ENCODE measurements around the gene BICD2.
"Not testable (repeated sequence)": the region's sequence is repeated elsewhere in the genome, so short reads cannot be mapped to it uniquely, and the experiment has no call there.

The BICD2 gene

DNA sequence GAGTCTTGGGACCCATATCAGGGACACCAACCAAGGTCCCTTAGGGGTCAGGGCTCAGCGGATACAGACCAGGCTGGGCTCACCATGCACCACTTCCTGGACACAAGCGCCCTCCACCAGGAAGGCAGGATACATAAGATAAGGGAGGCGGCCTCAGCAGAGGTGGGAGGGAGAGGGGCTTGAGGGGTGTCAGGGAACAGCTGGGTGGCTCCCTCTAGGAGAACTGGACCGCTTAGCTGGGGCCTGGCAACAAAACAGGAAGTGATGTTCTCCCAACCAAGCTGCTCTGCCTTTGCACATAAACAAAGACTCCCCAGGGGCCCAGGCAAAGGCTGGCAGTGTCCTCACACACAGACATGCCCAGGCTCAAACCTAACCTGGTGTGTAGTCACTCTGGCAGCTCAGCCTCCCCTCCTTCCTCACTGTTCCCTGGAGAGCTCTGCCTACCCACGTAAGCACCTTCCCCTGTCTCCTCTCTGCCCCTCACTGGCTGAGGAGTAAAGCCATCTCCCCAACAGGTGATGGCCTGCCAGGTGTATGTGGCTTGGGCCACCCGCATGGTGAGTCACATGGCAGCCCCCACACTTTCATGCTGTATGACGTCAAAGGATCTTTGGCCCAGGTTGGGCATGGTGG lies 5.8 kb upstream of the BICD2 start:
- DNase-seq (ENCODE audit: low read depth, low spot score), result no peak

DNA sequence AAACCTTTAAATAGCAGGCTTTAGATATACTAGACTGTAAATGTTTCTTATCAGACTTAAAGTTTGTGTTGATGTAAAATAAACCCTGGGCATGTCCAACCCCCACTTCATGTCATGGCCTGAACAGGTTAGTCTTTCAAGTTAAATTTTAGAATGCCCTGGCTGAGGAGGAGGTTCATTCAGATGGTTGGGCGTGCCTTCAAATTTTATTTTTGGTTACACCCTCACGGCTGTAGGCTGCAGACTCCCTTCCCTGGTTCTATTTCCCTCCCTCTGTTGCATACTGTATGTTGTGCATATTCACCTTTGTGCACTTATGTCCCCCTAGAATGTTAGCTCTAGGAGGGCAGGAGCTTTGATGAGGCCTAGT lies 5.3 kb upstream of the BICD2 start:
- DNase-seq (ENCODE audit: low read depth, low spot score), result no peak

DNA sequence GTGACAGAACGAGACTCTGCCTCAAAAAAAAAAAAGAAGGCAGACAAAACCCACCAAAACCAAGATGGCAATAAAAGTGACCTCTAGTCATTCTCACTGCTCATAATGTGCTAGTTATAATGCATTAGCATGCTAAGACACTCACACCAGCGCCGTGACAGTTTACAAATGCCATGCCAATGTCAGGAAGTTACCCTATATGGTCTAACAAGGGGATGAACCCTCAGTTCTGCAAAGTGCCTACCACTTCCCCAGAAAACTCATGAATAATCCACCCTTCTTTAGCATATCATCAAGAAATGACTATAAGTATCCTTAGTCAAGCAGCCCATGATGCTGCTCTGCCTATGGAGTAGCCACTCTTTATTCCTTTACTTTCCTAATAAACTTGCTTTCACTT lies 4.7 kb upstream of the BICD2 start:
- no peak for DNase-seq (ENCODE audit: low read depth, low spot score)

DNA sequence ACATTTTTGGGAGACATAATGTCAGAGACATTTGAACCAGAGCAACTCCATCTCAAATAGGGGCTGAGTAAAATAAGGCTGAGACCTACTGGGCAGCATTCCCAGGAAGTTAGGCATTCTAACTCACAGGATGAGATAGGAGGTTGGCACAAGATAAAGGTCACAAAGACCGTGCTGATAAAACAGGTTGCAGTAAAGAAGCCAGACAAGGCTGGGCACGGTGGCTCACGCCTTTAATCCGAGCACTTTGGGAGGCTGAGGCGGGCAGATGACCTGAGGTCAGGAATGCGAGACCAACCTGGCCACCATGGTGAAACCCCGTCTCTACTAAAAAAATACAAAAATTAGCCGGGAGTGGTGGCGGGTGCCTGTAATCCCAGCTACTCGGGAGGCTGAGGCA lies 4.2 kb upstream of the BICD2 start:
- not testable (repeated sequence) for DNase-seq (ENCODE audit: low read depth, low spot score)

- DNase-seq (ENCODE audit: low read depth, low spot score), result no peak
Measured at GRCh38 chr9:92767066-92768054, 2.7 kb upstream of the BICD2 start.

GRCh38 chr9:92764988-92765936 lies 629 bp upstream of the BICD2 start:
- DNase-seq (ENCODE audit: low read depth, low spot score), result peak; percentile 92

DNA sequence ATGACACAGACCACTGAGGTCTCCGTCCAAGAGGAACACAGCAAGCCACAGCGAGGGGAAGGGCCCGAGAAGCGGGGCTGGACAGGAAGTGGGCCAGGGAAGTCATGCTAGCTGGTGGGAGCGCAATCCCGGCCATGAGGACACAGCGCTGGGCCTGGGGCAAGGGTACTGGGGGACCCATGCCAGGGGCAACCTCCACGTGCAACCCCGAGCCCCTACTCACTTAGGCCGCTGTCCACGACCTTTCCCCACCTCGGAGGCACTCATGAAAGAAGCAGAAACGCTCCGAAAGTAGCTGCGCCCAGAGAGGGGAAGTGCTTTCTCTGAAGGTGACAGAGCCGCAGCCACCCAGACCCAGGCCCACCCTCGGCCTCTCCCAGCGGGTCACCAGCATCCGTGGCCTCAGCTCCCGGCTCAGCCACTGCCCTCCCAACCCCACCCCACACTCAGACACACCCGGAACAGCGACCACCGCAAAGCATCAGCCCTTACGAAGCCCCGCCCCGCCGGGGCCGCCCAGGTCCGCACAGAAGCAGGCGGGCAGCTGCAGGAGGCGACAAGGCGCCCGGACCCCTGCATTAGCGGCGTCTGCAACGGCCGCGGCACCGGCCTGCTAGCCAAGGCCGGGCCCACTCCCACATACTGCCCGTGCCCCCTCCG lies 782 bp downstream of the BICD2 start:
- DNase-seq (ENCODE audit: low read depth, low spot score), result no peak

DNA sequence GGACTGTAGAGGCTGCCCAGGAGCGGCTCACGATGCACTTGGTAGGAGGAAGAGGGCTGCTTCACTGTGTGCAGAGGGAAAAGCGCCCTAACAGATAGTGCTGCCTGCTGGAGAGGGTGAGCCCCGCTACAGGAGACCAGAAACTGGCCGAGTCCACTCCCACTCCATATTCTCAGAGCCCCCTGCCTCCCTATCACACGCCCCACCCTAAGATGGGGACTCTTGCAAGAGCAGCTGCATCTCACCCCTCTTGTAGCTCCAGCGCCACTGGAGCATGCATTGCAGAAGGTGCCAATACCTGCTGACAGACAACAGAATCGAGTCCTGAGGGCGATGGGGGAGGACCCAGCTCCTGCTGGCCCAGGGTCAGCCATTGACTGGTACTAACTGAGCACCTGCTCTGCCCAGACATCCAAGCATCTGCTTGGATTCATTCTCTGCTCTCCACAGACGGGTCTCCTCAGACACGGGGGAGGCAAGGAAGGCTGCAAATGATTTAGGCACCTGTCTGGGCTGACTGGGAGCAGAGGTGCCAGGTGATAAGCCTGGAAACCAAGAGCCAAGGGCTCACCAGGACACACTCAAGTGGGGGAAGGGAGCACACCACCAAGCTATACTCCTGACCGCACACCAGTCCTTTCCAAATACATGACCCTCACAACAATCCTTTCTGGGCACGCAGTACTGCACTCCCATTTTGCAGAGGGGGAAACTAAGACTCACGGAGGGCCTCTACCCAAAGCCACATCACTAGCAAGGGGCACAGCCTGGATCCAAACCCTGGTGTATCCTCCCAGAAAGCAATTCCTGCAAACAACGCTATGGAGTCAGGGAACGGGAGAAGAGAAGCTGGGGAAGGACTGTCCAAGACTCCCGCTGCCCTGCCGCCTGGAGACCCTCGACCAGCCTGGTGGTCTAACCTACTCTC lies 1.6 kb downstream of the BICD2 start:
- DNase-seq (ENCODE audit: low read depth, low spot score), result no peak

DNA sequence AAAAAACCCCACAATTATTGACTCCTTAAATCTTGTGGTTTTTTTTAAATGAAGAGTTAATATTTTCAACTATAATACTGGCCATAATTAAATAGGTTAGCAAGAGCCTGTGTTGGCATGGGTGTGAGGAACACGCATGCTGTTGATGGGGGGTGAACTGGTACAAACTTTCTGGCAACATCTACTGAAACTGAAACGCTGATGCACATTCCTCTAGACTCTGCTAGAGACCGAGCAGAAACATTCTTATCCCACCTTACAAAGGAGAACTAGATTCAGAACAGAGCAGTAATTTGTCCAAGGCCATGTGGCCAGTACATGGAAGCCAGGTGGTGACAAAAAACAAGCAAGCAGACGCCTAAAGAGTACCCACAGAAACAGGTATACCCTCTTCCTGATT lies 2.4 kb downstream of the BICD2 start:
- DNase-seq (ENCODE audit: low read depth, low spot score), result no peak

- DNase-seq (ENCODE audit: low read depth, low spot score), result no peak
Measured at GRCh38 chr9:92761686-92762085, 2.9 kb downstream of the BICD2 start.

- DNase-seq (ENCODE audit: low read depth, low spot score), result no peak
Measured at GRCh38 chr9:92760494-92760893, 4.1 kb downstream of the BICD2 start.

DNA sequence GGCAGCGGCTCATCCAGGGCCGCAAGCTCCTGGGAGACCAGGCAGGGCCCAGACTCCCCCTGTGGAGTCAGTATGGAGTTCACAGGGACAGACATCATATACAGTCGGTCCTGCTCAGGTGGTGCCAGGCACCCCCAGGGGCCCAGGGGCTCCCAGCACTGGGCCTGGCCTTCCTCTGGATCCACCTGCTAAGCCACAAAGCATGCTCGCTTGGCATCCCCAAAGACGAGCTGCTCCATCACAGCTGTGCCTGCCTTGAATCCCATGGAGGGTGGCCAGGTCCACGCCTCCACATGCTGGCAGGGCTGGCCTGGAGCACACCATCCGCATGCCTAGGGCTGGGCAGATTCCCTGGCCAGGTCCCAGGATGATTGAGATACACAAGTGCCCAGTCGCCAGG lies 4.6 kb downstream of the BICD2 start:
- no peak for DNase-seq (ENCODE audit: low read depth, low spot score)

DNA sequence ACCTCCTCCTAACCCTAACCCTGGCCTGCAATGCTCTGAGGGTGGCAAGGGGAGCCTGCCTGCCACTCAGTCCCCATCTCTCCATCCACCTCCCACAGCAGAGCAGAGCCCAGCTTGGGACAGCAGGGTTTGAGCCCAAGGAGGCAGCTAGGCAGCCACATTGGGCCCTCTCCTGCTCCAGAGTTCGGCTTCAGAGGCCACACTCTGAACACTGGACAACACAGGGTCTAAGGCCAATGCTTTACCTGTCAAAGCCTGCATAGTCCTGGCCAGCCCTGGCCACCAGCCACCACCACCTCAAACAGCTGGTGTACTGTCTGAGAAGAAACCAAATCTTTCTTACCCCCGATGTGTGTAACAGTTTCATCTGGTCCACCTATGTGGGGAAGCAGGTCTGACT lies 5.2 kb downstream of the BICD2 start:
- DNase-seq (ENCODE audit: low read depth, low spot score), result no peak

DNA sequence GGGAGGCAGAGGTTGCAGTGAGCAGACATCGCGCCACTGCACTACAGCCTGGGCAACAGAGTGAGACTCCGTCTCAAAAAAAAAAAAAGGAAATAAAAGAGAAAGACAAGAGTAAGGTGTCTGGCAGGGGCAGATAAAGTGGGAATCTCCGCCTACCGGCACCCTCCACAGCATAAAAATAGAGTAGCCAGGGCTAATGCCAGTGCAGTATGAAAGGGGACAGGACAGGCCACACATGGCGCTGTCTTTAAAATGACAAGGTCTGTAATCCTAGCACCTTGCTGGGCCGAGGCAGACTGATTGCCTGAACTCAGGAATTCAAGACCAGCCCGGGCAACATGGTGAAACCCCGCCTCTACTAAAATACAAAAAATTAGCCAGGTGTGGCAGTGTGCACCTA lies 7.8 kb downstream of the BICD2 start:
- no peak for DNase-seq (ENCODE audit: low read depth, low spot score)

DNA sequence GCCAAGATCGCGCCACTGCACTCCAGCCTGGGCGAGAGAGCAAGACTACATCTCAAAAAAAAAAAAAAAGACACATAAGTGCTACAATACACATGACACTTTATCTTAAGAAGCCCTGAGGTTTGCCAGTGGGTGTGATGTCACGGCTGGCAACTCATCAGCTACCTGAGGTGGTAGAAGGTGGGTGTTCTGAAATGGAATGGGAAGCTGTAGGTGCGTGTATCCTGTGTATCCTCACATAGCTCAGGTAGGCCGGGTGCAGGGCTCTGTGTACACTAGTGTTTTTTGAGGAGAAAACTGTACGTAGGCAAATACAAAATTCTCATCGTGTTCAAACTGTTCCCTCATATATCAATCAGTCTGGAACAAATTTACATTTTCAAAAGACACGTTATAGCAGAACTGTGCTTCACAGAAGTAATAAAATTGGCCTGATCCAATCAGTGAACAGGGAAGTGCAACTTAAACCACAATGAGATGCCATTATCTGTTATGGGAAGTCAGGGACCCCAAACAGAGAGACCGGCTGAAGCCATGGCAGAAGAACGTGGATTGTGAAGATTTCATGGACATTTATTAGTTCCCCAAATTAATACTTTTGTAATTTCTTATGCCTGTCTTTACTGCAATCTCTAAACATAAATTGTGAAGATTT lies 10.4 kb downstream of the BICD2 start:
- no peak for DNase-seq (ENCODE audit: low read depth, low spot score)

GRCh38 chr9:92752812-92753404 lies 11.7 kb downstream of the BICD2 start:
- DNase-seq (ENCODE audit: low read depth, low spot score), result no peak

GRCh38 chr9:92749934-92750315 lies 14.7 kb downstream of the BICD2 start:
- no peak for DNase-seq (ENCODE audit: low read depth, low spot score)

- no peak for DNase-seq (ENCODE audit: low read depth, low spot score)
Measured at GRCh38 chr9:92749071-92749933, 15.3 kb downstream of the BICD2 start.

DNA sequence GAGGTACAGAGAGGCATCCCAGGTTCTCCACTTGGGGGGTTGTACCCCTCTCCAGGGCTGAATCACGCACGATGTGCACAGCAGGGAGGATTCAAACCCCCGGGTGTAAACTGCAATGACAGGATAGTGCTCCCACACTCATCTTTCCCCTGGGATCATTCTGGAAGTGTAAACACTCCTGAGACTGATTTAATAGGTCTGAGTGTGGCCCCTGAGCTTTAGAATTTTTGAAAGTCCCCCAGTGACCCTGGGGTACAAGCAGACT lies 16.5 kb downstream of the BICD2 start:
- no peak for DNase-seq (ENCODE audit: low read depth, low spot score)

Data from iPS DF 19.7 (cell line).